Esophagus (tissue), 2 donors: Measurements from ENCODE around the gene C5orf15. TPM values are rescaled to one million over a fixed set of nuclear protein-coding genes. Genes with fewer than 3 reads are reported as not detected.

Experiments used
- H3K27ac ChIP-seq, 2 donors: one replicate each; pipeline ENCODE4 v1.5.1; 2013; ENCODE audit warnings: low read depth in 2 of 2, mild to moderate bottlenecking in 2 of 2, inconsistent platforms in 1 of 2, low read length in 1 of 2, moderate library complexity in 1 of 2
- H3K27me3 ChIP-seq, 2 donors: one replicate each; pipeline ENCODE4 v1.6.1; 2013; ENCODE audit warnings: low read length in 2 of 2, control low read depth in 1 of 2, mild to moderate bottlenecking in 1 of 2; ENCODE audit not compliant: insufficient read depth in 2 of 2, control insufficient read depth in 1 of 2
- H3K36me3 ChIP-seq, 2 donors: one replicate each; pipeline ENCODE4 v1.6.1; 2013; ENCODE audit warnings: low read length in 1 of 2; ENCODE audit not compliant: control insufficient read depth in 2 of 2, insufficient read depth in 2 of 2
- H3K4me1 ChIP-seq, 2 donors: one replicate each; pipeline ENCODE4 v1.6.1; 2013; ENCODE audit warnings: low read length in 1 of 2; ENCODE audit not compliant: control insufficient read depth in 2 of 2, insufficient read depth in 2 of 2
- H3K4me3 ChIP-seq, 2 donors: one replicate each; pipeline ENCODE4 v1.5.1; 2013; ENCODE audit warnings: low read length in 2 of 2, mild to moderate bottlenecking in 2 of 2, low read depth in 1 of 2, moderate library complexity in 1 of 2
- H3K9me3 ChIP-seq, 2 donors: one replicate each; pipeline ENCODE4 v1.6.1; 2013; ENCODE audit warnings: mild to moderate bottlenecking in 2 of 2, low read depth in 1 of 2, low read length in 1 of 2, moderate library complexity in 1 of 2; ENCODE audit not compliant: control insufficient read depth in 2 of 2, insufficient read depth in 1 of 2
- WGBS, 2 donors: extraction: QIAGEN DNeasy Blood & Tissue Kit; methylation state at CpG; one replicate each; pipeline ENCODE4 v1.1.7; 2013; 5-methylcytosine and 5-hydroxymethylcytosine counted together
- polyA plus RNA-seq, 2 donors: library from polyadenylated mRNA; stranded (reverse); fragments of 200-250 nt; gene quantifications; one replicate each; pipeline ENCODE4 v1.2.3, GENCODE V29; 2013
- donor health status: healthy with polysubstance abuse.
- donor health status: Bipolar disorder and iron deficiency.

Gene C5orf15
- polyA plus RNA-seq, 2 donors = 8.3 to 14.9 TPM

GRCh38 chr5:133952729-133953567 lies 15.5 kb downstream of the C5orf15 start:
- Histone ChIP-seq H3K4me3 (no peak overlapping the region), H3K27me3 (no peaks in the 10 kb centered on the region), H3K27ac (peak overlapping the region; percentile 7 to 76), H3K4me1 (no peaks in the 10 kb centered on the region), H3K36me3 (peaks cover 0 to 8% of the 10 kb centered on the region in 2 donors), H3K9me3 (no peaks in the 10 kb centered on the region)
- WGBS, 2 donors = 64 to 70% methylated on average over 10 of the region's 10 CpGs

DNA sequence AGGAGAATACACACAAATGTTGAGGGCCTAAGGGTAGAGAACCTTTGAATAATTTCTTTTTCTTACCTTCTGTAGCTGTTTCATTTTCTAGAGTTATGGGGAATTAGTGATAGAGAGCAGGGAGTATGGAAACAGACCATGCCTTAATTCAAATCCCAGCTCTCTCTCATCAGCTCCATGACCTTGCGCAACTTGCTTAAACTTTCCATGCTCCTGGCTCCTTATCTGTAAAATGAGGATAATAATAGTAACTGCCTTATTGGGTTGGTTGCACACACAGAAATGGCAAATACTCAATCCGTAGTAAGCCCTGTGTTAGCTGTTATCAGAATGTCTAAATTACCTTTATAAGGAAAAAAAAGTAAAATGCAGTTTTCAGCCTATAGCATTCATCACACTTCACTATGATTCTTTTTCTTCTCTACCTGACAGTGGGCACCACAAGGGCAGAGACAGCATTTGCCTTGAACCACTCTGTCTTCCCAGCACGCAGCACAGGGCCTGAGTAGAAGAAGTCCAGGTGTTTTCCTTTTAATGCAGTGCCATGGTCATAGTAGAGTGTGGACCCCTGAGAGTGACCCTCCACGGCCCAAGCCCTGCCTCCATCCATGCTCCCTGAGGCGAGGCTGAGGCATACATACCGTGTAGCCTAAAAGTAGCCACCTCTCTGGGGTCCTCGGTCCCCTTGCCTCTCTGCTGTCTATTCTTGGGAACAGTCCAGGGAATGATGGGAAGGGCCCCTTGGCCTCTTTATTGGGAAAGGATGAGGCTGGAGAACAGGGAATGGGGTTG lies 17.4 kb downstream of the C5orf15 start:
- no peak overlapping the region for H3K4me3 ChIP-seq
- H3K27me3 ChIP-seq = no peaks in the 10 kb centered on the region
- H3K9me3 ChIP-seq = no peaks in the 10 kb centered on the region
- H3K36me3 ChIP-seq = peaks cover 0 to 4% of the 10 kb centered on the region in 2 donors
- no peak overlapping the region for H3K27ac ChIP-seq
- 90 to 92% methylated on average over 7 of the region's 7 CpGs for WGBS, 2 donors
- no peaks in the 10 kb centered on the region for H3K4me1 ChIP-seq

- Histone ChIP-seq H3K36me3 (no peaks in the 10 kb centered on the region), H3K4me3 (no peak overlapping the region), H3K4me1 (no peaks in the 10 kb centered on the region), H3K27me3 (no peaks in the 10 kb centered on the region), H3K27ac (no peak overlapping the region), H3K9me3 (no peaks in the 10 kb centered on the region)
Measured at GRCh38 chr5:133948721-133949120, 19.7 kb downstream of the C5orf15 start.

GRCh38 chr5:133947431-133947841 lies 21.0 kb downstream of the C5orf15 start:
- H3K27me3 ChIP-seq = no peaks in the 10 kb centered on the region
- no peaks in the 10 kb centered on the region for H3K9me3 ChIP-seq
- 63 to 65% methylated on average over 5 of the region's 5 CpGs for WGBS, 2 donors
- H3K27ac ChIP-seq = no peak overlapping the region
- peaks cover 0 to 5% of the 10 kb centered on the region in 2 donors for H3K4me1 ChIP-seq
- no peaks in the 10 kb centered on the region for H3K36me3 ChIP-seq
- no peak overlapping the region for H3K4me3 ChIP-seq

DNA sequence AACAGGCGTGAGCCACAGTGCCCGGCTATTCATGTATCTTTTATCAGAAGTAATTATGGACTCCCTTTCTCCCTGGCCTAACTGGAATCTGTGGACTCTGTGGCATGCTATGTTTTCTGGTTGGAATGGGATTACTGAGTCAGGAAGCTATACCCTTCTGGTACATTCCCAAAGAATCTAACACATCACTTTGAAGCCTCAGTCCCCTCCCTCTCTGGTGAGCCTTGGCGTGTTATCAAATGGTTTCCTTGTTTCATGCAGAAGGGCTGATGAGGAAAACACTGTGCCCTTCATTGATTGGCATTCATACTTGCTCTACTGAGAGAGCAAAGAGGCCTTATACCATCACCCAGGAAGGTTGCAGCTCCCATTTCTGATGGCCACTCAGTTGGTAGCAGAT lies 22.9 kb downstream of the C5orf15 start:
- Histone ChIP-seq H3K9me3 (no peaks in the 10 kb centered on the region), H3K36me3 (no peaks in the 10 kb centered on the region), H3K4me3 (no peak overlapping the region), H3K4me1 (peaks cover 0 to 5% of the 10 kb centered on the region in 2 donors), H3K27me3 (no peaks in the 10 kb centered on the region), H3K27ac (no peak overlapping the region)
- 87 to 88% methylated on average over 3 of the region's 3 CpGs for WGBS, 2 donors

- no peaks in the 10 kb centered on the region for H3K9me3 ChIP-seq
- H3K36me3 ChIP-seq = no peaks in the 10 kb centered on the region
- no peak overlapping the region for H3K4me3 ChIP-seq
- H3K4me1 ChIP-seq = peaks cover 0 to 5% of the 10 kb centered on the region in 2 donors
- WGBS, 2 donors = 57 to 70% methylated on average over 19 of the region's 19 CpGs
- no peak overlapping the region for H3K27ac ChIP-seq
- H3K27me3 ChIP-seq = no peaks in the 10 kb centered on the region
Measured at GRCh38 chr5:133944263-133945185, 23.9 kb downstream of the C5orf15 start.

DNA sequence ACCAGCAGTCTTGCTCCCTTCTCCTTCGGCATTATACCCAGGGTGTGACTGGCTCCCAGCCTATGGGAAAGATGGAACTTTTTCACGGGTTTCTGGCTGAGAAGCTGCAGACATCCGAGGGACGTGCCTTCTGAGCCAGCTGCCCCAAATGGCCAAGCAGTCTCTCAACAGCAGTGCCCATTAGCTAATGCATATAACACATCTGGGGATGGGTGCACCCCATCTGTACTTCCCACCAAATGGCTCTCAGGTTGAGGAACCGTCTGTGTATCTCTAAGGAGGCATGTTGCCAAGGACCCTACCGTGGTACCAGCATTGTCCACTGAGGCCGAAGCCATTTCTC lies 25.0 kb downstream of the C5orf15 start:
- no peaks in the 10 kb centered on the region for H3K27me3 ChIP-seq
- peaks cover 0 to 5% of the 10 kb centered on the region in 2 donors for H3K4me1 ChIP-seq
- H3K9me3 ChIP-seq = no peaks in the 10 kb centered on the region
- 62 to 63% methylated on average over 7 of the region's 7 CpGs for WGBS, 2 donors
- no peak overlapping the region for H3K27ac ChIP-seq
- H3K36me3 ChIP-seq = no peaks in the 10 kb centered on the region
- no peak overlapping the region for H3K4me3 ChIP-seq

DNA sequence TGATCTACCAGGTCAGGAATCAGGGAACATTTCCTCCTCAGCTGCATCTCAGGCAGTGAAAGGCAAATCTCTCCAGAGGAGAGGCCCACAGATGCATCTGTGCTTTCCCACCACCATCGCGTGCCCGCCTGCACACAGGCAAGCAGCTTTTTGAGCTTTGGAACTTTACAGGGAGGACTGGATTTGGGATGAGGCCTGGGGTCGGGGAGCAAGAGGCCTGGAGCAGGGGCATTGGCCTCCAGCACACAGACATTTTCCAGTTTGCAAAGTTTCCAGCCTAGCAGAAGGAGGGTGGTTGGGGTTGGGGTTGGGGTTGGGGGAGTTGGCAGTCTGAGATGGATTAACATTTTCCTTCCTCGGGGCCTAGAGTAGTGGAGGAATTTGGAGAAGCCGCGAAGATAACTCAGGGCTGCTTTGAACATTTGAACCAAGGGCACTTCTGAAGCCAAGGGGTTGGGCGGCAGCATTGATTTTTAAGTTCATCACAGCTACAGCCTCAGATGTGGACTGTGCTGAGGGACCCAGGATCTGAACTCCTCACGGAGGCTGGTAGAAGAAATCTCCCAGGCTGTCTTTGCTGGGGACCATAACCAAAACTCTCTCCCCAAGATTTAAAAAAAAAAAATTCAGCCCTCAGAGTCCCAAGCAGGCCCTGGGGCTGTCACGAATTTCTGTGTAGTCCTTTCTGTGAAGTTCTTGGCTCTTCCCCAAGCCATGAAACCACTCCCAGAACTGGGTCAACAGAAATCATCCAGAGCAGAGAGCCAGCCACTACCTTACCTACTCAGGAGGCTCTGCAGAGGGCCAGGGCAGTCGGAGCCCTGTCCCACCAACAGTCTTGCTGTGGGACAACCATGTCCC lies 25.6 kb downstream of the C5orf15 start:
- Histone ChIP-seq H3K27me3 (no peaks in the 10 kb centered on the region), H3K4me3 (no peak overlapping the region), H3K4me1 (peaks cover 0 to 5% of the 10 kb centered on the region in 2 donors), H3K27ac (no peak overlapping the region), H3K36me3 (no peaks in the 10 kb centered on the region), H3K9me3 (no peaks in the 10 kb centered on the region)
- 57 to 72% methylated on average over 11 of the region's 11 CpGs for WGBS, 2 donors
